SK-N-SH treated with all-trans-retinoic acid at 6 μM for 48 hours (cell line): ENCODE results near the gene BMF.

Experiments
- ATAC-seq: fragments of 200-7000 bp; cut with Tn5 transposase; 3 replicates; pipeline ENCODE4 v1.9.1; 2020; ENCODE audit warnings: mild to moderate bottlenecking, moderate library complexity
- ARNTL ChIP-seq: fragments of 450-650 bp; formaldehyde crosslinking; IDR thresholded peaks from 2 replicates; pipeline ENCODE4 v1.5.0; 2020; ENCODE audit warnings: low read depth, mild to moderate bottlenecking, moderate library complexity, borderline replicate concordance
- BACH2 ChIP-seq: fragments of 250-450 bp; sonication (Bioruptor Pico); IDR thresholded peaks from 2 replicates; pipeline ENCODE4 v1.9.0; 2021; ENCODE audit warnings: mild to moderate bottlenecking, borderline replicate concordance
- ESRRG ChIP-seq: fragments of 250-450 bp; sonication (Bioruptor Pico); IDR thresholded peaks from 2 replicates; pipeline ENCODE4 v1.6.1; 2021; ENCODE audit warnings: mild to moderate bottlenecking
- GLIS3 ChIP-seq: fragments of 250-450 bp; sonication (Bioruptor Pico); IDR thresholded peaks from 2 replicates; pipeline ENCODE4 v1.5.0; 2020; ENCODE audit warnings: mild to moderate bottlenecking, moderate library complexity
- ISL1 ChIP-seq: fragments of 250-450 bp; sonication (Bioruptor Pico); IDR thresholded peaks from 2 replicates; pipeline ENCODE4 v2.1.2; 2022; ENCODE audit warnings: mild to moderate bottlenecking, moderate library complexity
- OSR1 ChIP-seq: fragments of 250-450 bp; sonication (Bioruptor Pico); IDR thresholded peaks from 2 replicates; pipeline ENCODE4 v1.8.0; 2022; ENCODE audit warnings: moderate library complexity, mild to moderate bottlenecking, inconsistent platforms
- PPARA ChIP-seq: fragments of 250-450 bp; sonication (Bioruptor Pico); IDR thresholded peaks from 2 replicates; pipeline ENCODE4 v1.5.0; 2020; ENCODE audit warnings: mild to moderate bottlenecking, borderline replicate concordance
- TCF4 ChIP-seq: fragments of 250-450 bp; sonication (Bioruptor Pico); IDR thresholded peaks from 2 replicates; pipeline ENCODE4 v1.8.0; 2021; ENCODE audit warnings: mild to moderate bottlenecking, moderate library complexity, borderline replicate concordance
- TOX ChIP-seq: fragments of 250-450 bp; sonication (Bioruptor Pico); IDR thresholded peaks from 2 replicates; pipeline ENCODE4 v1.8.0; 2021; ENCODE audit warnings: mild to moderate bottlenecking, moderate library complexity, borderline replicate concordance
- ZC3H10 ChIP-seq: fragments of 250-450 bp; sonication (Bioruptor Pico); IDR thresholded peaks from 2 replicates; pipeline ENCODE4 v1.5.1; 2021; ENCODE audit warnings: mild to moderate bottlenecking, moderate library complexity
- ZFP3 ChIP-seq: fragments of 250-450 bp; sonication (Bioruptor Pico); IDR thresholded peaks from 2 replicates; pipeline ENCODE4 v1.5.0; 2020; ENCODE audit warnings: mild to moderate bottlenecking, moderate library complexity
- ZFP30 ChIP-seq: fragments of 450-650 bp; formaldehyde crosslinking; IDR thresholded peaks from 2 replicates; pipeline ENCODE4 v1.5.0; 2022; ENCODE audit warnings: mild to moderate bottlenecking, moderate library complexity
- ZNF70 ChIP-seq: fragments of 450-650 bp; formaldehyde crosslinking; IDR thresholded peaks from 2 replicates; pipeline ENCODE4 v1.5.0; 2020; ENCODE audit warnings: mild to moderate bottlenecking, moderate library complexity
- ZNF8 ChIP-seq: fragments of 450-650 bp; formaldehyde crosslinking; IDR thresholded peaks from 2 replicates; pipeline ENCODE4 v1.5.0; 2020; ENCODE audit warnings: mild to moderate bottlenecking, moderate library complexity
- TF ChIP-seq, protein P1 (sequence below): fragments of 250-450 bp; sonication (Bioruptor Pico); IDR thresholded peaks from 2 replicates; pipeline ENCODE4 v1.5.1; 2021; ENCODE audit warnings: mild to moderate bottlenecking, moderate library complexity
- TF ChIP-seq, protein P2 (sequence below): fragments of 250-450 bp; sonication (Bioruptor Pico); IDR thresholded peaks from 2 replicates; pipeline ENCODE4 v1.8.0; 2020; ENCODE audit warnings: mild to moderate bottlenecking, moderate library complexity, borderline replicate concordance
- TF ChIP-seq, protein P3 (sequence below): fragments of 250-450 bp; sonication (Bioruptor Pico); IDR thresholded peaks from 2 replicates; pipeline ENCODE4 v1.5.0; 2020; ENCODE audit warnings: mild to moderate bottlenecking, moderate library complexity
- TF ChIP-seq, protein P4 (sequence below): fragments of 250-450 bp; sonication (Bioruptor Pico); IDR thresholded peaks from 2 replicates; pipeline ENCODE4 v1.5.1; 2020; ENCODE audit warnings: low read depth, mild to moderate bottlenecking, moderate library complexity

The BMF gene

DNA sequence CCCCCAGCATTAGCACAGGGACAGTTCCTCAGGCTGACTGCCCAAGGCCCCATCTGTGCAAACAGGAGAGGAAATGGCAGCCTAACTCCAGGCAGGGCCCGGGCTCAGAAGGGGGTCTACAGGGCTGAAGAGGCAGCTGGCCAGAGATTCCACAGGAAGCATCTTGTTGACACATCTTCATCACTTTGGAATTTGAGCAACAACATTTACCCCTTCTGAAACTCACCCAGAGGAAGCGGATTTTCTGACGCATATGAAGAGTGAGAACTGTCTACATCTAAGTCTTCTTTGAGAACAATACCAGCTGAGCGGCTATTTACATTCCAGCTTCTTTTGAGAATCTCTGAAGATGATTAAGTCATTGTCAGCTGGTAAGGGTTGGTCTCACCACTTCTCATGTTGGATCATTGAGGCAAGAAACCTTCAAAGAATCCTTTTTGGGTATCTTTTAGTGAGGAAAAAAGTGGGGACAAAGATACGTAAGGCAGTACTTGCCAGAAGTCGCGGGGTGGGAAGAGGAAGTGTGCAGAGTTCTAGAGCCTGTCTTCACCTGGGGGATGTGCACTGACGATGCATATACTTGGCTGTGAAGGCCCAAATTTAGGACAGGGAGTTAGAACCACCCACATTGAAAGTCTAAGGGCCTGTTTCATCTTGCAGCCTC, 44.3 kb downstream of the BMF start:
- no peak for ATAC-seq
- TF ChIP-seq ISL1 (CRISPR knock-in tag), result no peak
- TF ChIP-seq, protein P1, sequence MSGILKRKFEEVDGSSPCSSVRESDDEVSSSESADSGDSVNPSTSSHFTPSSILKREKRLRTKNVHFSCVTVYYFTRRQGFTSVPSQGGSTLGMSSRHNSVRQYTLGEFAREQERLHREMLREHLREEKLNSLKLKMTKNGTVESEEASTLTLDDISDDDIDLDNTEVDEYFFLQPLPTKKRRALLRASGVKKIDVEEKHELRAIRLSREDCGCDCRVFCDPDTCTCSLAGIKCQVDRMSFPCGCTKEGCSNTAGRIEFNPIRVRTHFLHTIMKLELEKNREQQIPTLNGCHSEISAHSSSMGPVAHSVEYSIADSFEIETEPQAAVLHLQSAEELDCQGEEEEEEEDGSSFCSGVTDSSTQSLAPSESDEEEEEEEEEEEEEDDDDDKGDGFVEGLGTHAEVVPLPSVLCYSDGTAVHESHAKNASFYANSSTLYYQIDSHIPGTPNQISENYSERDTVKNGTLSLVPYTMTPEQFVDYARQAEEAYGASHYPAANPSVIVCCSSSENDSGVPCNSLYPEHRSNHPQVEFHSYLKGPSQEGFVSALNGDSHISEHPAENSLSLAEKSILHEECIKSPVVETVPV, result no peak
- TF ChIP-seq, protein P2, sequence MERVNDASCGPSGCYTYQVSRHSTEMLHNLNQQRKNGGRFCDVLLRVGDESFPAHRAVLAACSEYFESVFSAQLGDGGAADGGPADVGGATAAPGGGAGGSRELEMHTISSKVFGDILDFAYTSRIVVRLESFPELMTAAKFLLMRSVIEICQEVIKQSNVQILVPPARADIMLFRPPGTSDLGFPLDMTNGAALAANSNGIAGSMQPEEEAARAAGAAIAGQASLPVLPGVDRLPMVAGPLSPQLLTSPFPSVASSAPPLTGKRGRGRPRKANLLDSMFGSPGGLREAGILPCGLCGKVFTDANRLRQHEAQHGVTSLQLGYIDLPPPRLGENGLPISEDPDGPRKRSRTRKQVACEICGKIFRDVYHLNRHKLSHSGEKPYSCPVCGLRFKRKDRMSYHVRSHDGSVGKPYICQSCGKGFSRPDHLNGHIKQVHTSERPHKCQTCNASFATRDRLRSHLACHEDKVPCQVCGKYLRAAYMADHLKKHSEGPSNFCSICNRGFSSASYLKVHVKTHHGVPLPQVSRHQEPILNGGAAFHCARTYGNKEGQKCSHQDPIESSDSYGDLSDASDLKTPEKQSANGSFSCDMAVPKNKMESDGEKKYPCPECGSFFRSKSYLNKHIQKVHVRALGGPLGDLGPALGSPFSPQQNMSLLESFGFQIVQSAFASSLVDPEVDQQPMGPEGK, result no peak
- TF ChIP-seq, protein P3, sequence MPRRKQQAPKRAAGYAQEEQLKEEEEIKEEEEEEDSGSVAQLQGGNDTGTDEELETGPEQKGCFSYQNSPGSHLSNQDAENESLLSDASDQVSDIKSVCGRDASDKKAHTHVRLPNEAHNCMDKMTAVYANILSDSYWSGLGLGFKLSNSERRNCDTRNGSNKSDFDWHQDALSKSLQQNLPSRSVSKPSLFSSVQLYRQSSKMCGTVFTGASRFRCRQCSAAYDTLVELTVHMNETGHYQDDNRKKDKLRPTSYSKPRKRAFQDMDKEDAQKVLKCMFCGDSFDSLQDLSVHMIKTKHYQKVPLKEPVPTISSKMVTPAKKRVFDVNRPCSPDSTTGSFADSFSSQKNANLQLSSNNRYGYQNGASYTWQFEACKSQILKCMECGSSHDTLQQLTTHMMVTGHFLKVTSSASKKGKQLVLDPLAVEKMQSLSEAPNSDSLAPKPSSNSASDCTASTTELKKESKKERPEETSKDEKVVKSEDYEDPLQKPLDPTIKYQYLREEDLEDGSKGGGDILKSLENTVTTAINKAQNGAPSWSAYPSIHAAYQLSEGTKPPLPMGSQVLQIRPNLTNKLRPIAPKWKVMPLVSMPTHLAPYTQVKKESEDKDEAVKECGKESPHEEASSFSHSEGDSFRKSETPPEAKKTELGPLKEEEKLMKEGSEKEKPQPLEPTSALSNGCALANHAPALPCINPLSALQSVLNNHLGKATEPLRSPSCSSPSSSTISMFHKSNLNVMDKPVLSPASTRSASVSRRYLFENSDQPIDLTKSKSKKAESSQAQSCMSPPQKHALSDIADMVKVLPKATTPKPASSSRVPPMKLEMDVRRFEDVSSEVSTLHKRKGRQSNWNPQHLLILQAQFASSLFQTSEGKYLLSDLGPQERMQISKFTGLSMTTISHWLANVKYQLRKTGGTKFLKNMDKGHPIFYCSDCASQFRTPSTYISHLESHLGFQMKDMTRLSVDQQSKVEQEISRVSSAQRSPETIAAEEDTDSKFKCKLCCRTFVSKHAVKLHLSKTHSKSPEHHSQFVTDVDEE, result no peak
- TF ChIP-seq ESRRG (CRISPR knock-in tag), result no peak
- no peak for TF ChIP-seq ZC3H10 (CRISPR knock-in tag)
- TF ChIP-seq OSR1 (CRISPR knock-in tag), result no peak
- TF ChIP-seq PPARA (CRISPR knock-in tag), result no peak
- no peak for TF ChIP-seq ZFP30
- no peak for TF ChIP-seq ZFP3 (CRISPR knock-in tag)
- no peak for TF ChIP-seq GLIS3
- TF ChIP-seq ARNTL (CRISPR knock-in tag), result no peak
- TF ChIP-seq BACH2 (CRISPR knock-in tag), result no peak
- no peak for TF ChIP-seq ZNF70 (CRISPR knock-in tag)
- TF ChIP-seq, protein P4, sequence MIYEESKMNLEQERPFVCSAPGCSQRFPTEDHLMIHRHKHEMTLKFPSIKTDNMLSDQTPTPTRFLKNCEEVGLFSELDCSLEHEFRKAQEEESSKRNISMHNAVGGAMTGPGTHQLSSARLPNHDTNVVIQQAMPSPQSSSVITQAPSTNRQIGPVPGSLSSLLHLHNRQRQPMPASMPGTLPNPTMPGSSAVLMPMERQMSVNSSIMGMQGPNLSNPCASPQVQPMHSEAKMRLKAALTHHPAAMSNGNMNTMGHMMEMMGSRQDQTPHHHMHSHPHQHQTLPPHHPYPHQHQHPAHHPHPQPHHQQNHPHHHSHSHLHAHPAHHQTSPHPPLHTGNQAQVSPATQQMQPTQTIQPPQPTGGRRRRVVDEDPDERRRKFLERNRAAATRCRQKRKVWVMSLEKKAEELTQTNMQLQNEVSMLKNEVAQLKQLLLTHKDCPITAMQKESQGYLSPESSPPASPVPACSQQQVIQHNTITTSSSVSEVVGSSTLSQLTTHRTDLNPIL, result no peak
- no peak for TF ChIP-seq TCF4 (CRISPR knock-in tag)
- TF ChIP-seq, all 23 proteins: peak for 0

DNA sequence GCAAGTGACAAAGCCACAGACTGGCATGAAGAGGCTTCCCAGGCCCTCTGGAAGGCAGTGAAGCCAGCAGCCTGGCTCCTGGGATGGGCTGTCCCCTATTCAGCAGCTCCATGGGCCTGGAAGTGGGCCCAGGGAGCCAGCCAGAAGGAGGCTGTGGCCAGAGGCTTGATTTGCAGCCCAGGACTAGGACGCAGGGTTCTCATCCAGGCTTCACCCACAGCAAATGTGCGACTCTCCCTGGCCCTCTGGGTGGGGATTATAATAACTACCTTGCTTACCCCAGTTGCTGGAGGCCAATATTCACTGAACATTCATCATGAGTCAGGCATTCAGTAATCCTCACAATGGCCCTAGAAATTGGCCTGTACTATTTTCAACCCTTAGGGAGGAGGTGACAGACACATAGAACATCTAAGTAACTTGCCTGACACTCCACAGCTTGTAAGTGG, 45.1 kb downstream of the BMF start:
- no peak; the same call in 2 of the 3 replicates for ATAC-seq

DNA sequence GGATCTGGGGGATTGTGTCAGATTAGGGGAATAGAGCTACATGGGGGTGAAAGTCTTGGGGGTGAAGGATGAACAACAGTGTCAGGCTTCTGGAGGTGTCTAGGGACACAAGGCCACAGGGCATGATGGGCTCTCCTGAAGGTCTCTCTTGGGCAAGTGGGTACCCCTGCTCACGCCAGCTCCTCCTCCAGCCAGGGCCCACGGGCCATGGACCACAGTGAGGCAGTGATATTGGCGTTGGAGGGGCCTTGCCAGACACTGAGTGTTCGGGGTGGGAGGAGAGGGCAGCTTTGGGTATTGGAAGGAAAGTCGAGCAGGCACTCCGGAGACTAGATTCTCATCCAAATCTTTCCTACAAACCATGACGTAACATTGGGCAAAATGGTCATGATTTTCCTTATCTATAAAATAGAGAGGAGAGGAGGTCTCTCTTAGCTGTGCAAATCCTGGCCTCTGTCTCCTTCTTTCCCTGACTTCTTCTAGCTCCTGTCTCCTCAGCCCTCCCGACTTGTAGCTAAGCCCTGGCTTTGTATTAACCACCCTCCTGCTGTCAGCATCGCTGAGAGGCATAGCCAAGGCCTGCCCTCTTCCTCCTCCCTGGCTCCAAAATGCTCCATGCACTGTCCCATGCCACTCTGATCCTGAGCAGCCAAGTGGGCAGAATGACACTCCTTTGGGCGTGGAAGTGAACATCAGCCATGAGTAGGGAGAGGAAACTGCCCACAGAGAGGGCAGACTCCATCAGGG, 45.7 kb downstream of the BMF start:
- no peak for TF ChIP-seq BACH2 (CRISPR knock-in tag)
- no peak for TF ChIP-seq ZFP3 (CRISPR knock-in tag)
- TF ChIP-seq ZFP30, result no peak
- no peak; the same call in 2 of the 3 replicates for ATAC-seq

More for the DNA sequence above, 45.1 kb downstream of the BMF start:
- TF ChIP-seq ISL1 (CRISPR knock-in tag), result no peak
- TF ChIP-seq, protein P2, result no peak
- TF ChIP-seq ZNF8, result no peak
- no peak for TF ChIP-seq TOX (CRISPR knock-in tag)
- TF ChIP-seq ZFP3 (CRISPR knock-in tag), result no peak
- TF ChIP-seq OSR1 (CRISPR knock-in tag), result no peak
